ENCODE measurements around the gene EPHX1.
A peak's percentile ranks its signal among the peaks of the same experiment; 100 is the strongest.
"Not testable (repeated sequence)": the region's sequence is repeated elsewhere in the genome, so short reads cannot be mapped to it uniquely, and the experiment has no call there.

The EPHX1 gene

DNA sequence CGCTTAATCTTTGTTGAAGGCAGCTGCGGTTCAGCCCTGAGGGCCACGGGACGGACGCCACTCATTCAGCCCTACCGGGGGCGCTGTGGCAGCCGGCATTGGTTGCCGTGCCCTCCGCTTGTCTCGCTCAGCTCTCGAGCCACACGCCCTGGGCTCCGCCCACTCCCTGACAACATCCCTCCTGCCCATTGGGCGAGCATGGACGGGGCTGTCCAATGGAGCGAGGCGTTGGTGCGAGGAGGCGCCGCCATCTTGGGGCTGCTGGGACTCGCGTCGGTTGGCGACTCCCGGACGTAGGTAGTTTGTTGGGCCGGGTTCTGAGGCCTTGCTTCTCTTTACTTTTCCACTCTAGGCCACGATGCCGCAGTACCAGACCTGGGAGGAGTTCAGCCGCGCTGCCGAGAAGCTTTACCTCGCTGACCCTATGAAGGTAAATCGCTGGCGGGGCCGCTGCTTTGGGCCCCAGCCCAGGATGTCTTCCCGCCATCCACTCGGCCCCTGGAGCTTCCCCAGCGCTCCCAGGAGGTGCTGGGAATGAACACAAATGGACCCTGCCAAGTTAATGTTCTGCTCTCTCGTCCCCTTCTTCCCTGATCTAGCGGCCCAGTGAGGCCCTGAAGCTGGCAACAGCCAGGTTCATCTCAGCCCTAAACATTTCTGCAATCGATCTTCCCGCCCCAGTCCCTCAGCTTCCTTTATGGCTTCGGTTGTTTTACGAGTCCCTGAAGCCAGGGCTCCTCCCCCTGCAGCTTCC is 32.2 kb upstream of the EPHX1 start, which contains the start of gene SRP9:
Gene SRP9 (plus strand): TSS at position 244 of the 754 bp plus-strand sequence. CDS start 115 bp downstream, at position 359.
- FAIRE-seq = peak; percentile 98

GRCh38 chr1:225778337-225778669 is 31.6 kb upstream of the EPHX1 start:
- FAIRE-seq = no peak

DNA sequence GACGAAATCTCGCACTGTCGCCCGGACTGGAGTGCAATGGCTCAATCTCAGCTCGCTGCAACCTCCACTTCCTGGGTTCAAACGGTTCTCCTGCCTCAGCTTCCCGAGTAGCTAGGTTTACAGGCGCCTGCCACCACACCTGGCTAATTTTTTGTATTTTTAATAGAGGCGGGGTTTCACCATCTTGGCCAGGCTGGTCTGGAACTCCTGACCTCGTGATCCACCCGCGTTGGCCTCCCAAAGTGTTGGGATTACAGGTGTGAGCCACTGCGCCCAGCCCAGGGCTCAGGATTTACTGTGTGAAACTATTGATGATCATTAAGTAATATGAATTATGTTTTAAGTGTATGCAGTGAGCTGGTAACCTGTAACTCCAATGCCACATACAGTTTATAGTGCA is 30.8 kb upstream of the EPHX1 start:
- FAIRE-seq = not testable (repeated sequence)

DNA sequence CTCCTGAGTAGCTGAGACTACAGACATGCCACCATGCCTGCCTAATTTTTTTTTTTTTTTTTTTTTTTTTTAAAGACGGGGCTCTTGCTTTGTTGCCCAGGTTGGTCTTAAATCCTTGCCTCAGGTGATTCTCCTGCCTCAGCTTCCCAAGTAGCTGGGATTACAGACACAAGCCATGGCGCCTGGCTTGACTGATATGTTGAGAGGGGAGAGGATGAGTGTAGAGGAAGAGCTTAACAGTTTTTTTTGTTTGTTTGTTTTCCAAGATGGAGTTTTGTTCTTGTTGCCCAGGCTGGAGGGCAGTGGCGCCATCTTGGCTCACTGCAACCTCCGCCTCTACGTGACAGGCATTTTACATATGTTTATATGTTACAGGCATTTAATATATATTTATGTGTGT is 29.8 kb upstream of the EPHX1 start:
- FAIRE-seq = no peak

DNA sequence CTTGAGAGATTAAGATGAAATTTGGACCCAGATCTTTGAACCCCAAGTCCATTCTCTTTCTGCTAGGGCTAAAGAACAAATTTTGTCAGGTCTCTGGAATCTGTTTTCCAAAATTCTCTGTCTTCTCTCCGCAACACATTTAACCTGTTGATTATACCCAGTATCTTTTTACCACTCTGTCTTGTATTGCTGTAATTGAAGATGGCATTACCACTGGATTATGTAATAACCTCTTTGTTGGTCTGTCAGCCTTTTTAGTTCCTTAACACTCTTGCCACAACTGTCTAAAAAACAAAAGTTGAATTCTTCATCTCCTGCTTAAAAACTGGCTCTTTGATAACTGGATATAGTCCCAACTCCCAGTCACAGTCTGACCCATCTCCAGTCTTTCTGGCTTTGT is 29.3 kb upstream of the EPHX1 start:
- no peak for FAIRE-seq

GRCh38 chr1:225789142-225789541 is 20.8 kb upstream of the EPHX1 start:
- FAIRE-seq = not testable (repeated sequence)

DNA sequence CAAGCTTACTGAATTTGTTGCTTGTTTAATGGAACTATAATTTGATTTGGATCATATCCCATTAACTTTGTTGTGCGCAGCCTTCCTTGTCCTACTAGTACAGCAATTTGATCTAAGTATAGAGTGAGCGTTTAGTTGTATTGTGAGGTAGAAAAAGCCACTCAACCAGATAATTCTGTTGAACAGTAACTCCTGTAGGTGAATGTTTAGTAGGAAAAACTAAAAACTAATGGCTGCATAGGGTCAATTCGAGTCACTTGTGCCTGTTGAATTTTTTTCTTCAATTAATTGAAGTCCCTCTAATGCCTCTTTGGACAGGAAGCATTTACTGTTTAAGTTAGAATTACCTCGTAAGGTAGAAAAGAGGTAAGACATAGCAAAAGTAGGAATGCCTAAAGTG is 15.0 kb upstream of the EPHX1 start:
- FAIRE-seq = no peak

DNA sequence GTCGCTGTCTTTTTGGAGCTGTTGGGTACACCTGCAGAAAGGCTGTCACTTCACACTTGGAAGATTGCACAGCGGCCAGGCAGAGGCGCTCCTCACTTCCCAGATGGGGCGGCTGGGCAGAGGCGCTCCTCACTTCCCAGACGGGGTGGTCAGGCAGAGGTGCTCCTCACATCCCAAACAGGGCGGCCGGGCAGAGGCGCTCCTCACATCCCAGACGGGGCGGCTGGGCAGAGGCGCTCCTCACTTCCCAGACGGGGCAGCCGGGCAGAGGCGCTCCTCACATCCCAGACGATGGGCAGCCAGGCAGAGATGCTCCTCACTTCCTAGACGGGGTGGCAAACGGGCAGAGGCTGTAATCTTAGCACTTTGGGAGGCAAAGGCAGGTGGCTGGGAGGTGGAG is 13.8 kb upstream of the EPHX1 start:
- FAIRE-seq = not testable (repeated sequence)

GRCh38 chr1:225801146-225801545 is 8.8 kb upstream of the EPHX1 start:
- FAIRE-seq = not testable (repeated sequence)

- FAIRE-seq = no peak
These were observed 3.7 kb upstream of the EPHX1 start for GRCh38 chr1:225806249-225806648.

- not testable (repeated sequence) for FAIRE-seq
These were observed 3.2 kb upstream of the EPHX1 start for GRCh38 chr1:225806736-225807135.

DNA sequence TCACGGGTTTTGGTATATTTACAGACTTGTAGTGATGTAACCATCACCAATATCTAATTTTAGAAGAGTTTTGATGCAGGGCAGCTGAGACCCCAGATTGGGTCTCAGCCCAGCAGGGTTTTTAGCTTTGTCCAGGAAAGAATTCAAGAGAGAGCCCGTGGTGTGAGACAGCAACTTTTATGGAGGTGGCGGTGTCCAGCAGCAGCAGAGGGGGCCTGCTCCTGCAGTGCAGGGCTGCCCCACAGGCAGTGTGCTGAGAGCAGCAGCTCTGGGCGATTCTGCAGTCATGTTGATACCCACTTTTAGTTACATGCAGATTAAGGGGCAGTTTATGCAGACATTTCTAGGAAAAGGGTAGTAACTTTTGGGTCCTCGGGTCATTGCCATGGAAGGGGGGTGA is 1.8 kb upstream of the EPHX1 start:
- no peak for FAIRE-seq

DNA sequence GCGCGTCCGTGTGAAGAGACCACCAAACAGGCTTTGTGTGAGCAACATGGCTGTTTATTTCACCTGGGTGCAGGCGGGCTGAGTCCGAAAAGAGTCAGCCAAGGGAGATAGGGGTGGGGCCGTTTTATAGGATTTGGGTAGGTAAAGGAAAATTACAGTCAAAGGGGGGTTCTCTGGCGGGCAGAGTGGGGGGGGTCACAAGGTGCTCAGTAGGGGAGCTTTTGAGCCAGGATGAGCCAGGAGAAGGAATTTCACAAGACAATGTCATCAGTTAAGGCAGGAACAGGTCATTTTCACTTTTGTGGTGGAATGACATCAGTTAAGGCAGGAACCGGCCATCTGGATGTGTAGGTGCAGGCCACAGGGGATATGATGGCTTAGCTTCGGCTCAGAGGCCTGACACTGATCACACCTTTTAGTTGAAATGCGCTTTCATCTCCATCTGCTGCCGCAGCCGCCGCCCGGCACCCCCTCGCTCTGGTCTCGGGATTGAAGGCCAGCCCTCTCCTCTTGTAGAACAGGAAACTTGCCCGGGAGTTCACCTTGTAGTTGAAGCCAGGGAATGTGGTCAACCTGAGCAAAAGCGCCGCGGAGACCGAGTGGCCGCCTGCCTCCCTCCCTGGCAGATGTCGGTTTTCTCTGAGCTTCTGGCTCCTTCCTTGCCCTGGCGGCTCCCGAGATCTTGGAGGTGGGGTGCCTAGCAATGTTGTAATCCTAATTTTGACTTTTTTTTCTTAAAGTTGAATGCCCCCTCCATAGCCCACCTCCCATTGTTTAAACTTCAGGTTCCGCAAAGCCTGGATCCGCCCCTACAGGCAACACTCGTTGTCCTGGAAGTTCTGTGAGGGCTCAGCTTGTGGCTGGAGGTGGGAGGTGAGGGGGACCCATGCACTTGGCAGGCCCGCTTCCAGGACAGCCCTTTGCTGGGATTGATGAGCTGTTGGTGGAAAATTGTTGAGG is 935 bp downstream of the EPHX1 start:
- not testable (repeated sequence) for FAIRE-seq

DNA sequence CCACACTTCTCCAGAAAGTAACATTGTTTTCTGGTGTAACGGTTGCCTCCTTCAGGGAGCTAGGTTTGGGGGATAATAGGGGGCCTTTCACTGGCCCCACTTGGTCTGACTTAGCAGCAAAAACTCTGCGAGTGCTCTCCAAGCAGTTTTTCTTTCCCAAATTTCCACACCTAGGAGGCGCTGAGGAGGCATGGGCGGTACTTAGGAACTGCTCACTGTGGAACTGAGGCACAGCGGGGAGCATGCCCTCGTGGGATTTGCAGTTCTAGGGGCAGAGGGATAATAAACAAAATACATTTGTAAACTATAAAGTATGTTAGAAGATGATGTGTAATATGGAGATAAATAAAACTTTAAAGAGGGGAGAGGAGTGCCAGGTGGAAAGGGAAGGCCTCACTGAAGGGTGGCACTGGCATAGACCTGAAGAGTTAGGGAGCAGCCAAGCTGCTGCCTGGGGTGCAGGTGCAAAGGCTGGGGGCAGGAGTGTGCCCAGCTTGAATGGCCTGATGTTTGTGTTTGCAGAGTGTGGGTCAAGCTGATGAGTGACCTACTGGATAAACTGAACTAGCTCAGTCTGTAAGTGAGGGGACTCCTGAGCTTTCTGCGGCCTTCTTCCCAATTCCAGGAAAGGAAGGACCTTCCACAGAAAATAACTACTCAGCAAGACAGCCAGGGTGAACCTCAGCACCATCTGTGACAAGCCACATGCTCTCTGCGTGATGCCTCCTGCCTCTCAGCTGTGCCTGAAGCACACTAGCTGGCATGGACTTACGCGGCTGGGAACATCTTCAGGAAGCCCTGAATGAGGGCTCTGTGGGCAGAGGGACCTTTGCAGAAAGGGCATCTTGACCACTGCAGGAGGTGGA is 1.9 kb downstream of the EPHX1 start:
- no peak for FAIRE-seq

DNA sequence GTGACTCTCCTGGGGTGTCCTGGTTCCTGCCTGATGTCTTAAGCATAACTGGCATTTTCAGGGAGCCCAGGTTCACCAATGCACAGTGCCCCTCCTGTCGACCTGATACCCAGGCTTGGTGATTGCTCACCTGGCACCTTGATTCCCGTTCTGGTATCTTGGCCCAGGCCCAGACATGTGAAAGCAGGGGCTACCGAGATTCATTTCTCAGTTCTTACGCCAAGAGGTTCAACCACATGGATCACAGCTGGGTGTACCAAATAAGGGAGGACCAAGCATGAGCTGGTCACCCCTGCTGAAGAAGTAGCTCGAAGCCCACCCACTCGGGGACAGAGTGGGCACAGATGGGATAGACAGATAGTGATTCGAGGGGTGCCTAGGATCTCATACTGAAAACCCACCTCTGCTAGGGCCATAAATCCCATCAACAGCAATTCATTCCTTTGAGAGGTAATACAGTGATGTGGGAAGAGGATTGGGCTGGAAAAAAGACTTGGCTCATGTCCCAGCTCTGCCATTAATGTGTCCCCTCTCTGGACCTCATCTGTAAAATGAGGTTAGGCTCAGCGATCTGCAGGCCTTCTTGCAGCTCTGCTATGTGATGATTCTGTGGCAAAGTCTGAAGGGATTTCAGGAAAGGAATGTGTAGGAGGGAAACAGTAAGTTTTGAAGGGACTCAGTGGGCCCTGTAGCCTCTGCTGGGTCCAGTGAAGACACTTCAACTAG is 2.7 kb downstream of the EPHX1 start:
- FAIRE-seq = no peak

- FAIRE-seq = no peak
These were observed 3.5 kb downstream of the EPHX1 start for GRCh38 chr1:225813214-225813964.

DNA sequence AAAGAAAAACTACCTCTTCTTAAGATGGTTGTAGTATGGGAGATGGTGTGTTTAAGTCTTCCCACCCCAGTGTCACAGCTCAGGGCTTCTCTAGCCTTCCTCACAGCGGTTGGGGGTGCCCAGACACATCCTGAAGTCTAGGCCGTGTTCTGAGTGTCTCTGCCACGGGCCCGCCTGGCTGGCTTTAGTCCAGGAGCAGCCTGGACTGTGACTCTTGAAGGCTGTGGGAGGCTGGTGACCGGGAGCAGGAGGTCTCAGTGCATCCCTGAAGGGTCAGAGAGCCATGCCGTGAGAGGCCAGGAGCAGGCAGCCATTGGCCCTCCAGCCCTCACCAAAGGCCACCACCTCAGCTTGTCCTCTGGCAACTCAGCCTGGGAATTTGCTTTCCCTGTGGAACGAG is 4.5 kb downstream of the EPHX1 start:
- FAIRE-seq = no peak

- FAIRE-seq = not testable (repeated sequence)
These were observed 5.2 kb downstream of the EPHX1 start for GRCh38 chr1:225815090-225815489.

GRCh38 chr1:225815526-225816178 is 5.7 kb downstream of the EPHX1 start:
- no peak for FAIRE-seq

GRCh38 chr1:225816643-225817538 is 7.0 kb downstream of the EPHX1 start:
- FAIRE-seq = no peak

All from A204.1 (cell line).